ENCODE results near the gene ABCC8. TPM values are rescaled to one million over a fixed set of nuclear protein-coding genes. Genes with fewer than 3 reads are reported as not detected.

Gene ABCC8
- total RNA-seq, 1 experiment from 2014 or later = 7.3 TPM

GRCh38 chr11:17505146-17505545, 28.5 kb upstream of the ABCC8 start:
- POLR2A ChIA-PET = no interaction called here
- no peak overlapping the region for H3K4me3 Mint-ChIP-seq
- H3K27ac Mint-ChIP-seq = no peak overlapping the region
- DNase-seq (ENCODE audit: low spot score) (no peak), ATAC-seq (no peak)
- H3K27me3 Mint-ChIP-seq (ENCODE audit: low read depth) = no peaks in the 10 kb centered on the region
- CTCF ChIA-PET = interaction anchor here (1.0 to 13.3 kb wide), 8 partner anchors 11 to 161 kb away, joined by 3 to 120 read pairs (median 12); partner anchors contain the start of gene KCNJ11
- H3K4me1 Mint-ChIP-seq = no peaks in the 10 kb centered on the region
- TF ChIP-seq ZNF138 (CRISPR knock-in tag; conservative IDR thresholded peaks at IDR 0.05) (no peak), RELA (CRISPR knock-in tag; IDR thresholded peaks at IDR 0.05; ENCODE audit: borderline replicate concordance) (no peak), HMGA2 (CRISPR knock-in tag; IDR thresholded peaks at IDR 0.05) (no peak), JAZF1 (CRISPR knock-in tag; IDR thresholded peaks at IDR 0.05) (no peak), AR (CRISPR knock-in tag; IDR thresholded peaks at IDR 0.05) (no peak), NR1H2 (CRISPR knock-in tag; IDR thresholded peaks at IDR 0.05) (no peak), ZNF232 (CRISPR knock-in tag; IDR thresholded peaks at IDR 0.05) (no peak), ERG (CRISPR knock-in tag; IDR thresholded peaks at IDR 0.05) (no peak), NFYB (CRISPR knock-in tag; conservative IDR thresholded peaks at IDR 0.05; ENCODE audit: low read depth) (no peak), ETV6 (CRISPR knock-in tag; IDR thresholded peaks at IDR 0.05) (no peak), TCF7 (CRISPR knock-in tag; IDR thresholded peaks at IDR 0.05; ENCODE audit: low read depth) (no peak), E2F5 (CRISPR knock-in tag; IDR thresholded peaks at IDR 0.05) (no peak), NR2C2 (CRISPR knock-in tag; IDR thresholded peaks at IDR 0.05) (no peak)
- H3K36me3 Mint-ChIP-seq = no peaks in the 10 kb centered on the region
- no peaks in the 10 kb centered on the region for H3K9me3 Mint-ChIP-seq

- no peaks in the 10 kb centered on the region for H3K9me3 Mint-ChIP-seq
- ChIA-PET POLR2A (interaction anchor here (0.6 kb wide), 1 partner anchor 9 kb away, joined by 3 read pairs; no protein-coding TSS in a partner anchor), CTCF (interaction anchor here (1.0 to 13.3 kb wide), 11 partner anchors 11 to 160 kb away, joined by 3 to 120 read pairs (median 4); partner anchors contain the start of genes ABCC8 and KCNJ11)
- H3K27me3 Mint-ChIP-seq (ENCODE audit: low read depth) = peaks cover 2% of the 10 kb centered on the region; the same call in 1 of the 2 replicates
- DNase-seq (ENCODE audit: low spot score) (peak; percentile 84), ATAC-seq (peak; percentile 86)
- H3K27ac Mint-ChIP-seq = no peak overlapping the region
- H3K4me1 Mint-ChIP-seq = no peaks in the 10 kb centered on the region
- TF ChIP-seq CTCF (IDR thresholded peaks at IDR 0.05) (peak; percentile 85), USF1 (CRISPR knock-in tag; IDR thresholded peaks at IDR 0.05) (no peak)
- H3K36me3 Mint-ChIP-seq = no peaks in the 10 kb centered on the region
- no peak overlapping the region for H3K4me3 Mint-ChIP-seq
Measured at GRCh38 chr11:17504330-17505107, 27.9 kb upstream of the ABCC8 start.

Measured in WTC11 (cell line).